ENCODE data around the gene SKIC8.

The SKIC8 gene

GRCh38 chr15:78334845-78335244 lies 35.4 kb upstream of the SKIC8 start:
- Histone ChIP-seq H3K9me3 (replicated peaks in 1 of 2; ENCODE audit: control insufficient read depth in 2 of 2, insufficient read depth in 1 of 2, low read depth in 1 of 2, low read length in 2 of 2) (peaks cover 0 to 10% of the 10 kb centered on the region in 2 donors), H3K4me1 (ENCODE audit: control insufficient read depth in 2 of 2, insufficient read depth in 1 of 2, low read depth in 1 of 2, low read length in 2 of 2) (peaks cover 16 to 18% of the 10 kb centered on the region in 2 donors), H4K8ac (ENCODE audit: low read depth, low read length) (no peak overlapping the region), H3K18ac (ENCODE audit: low read length) (no peak overlapping the region), H2AK5ac (ENCODE audit: low read depth, low read length) (no peak overlapping the region), H2BK15ac (ENCODE audit: low read length) (no peak overlapping the region), H3K9ac (ENCODE audit: low read depth, low read length, poor library complexity) (no peak overlapping the region), H2AFZ (ENCODE audit: low read length) (no peak overlapping the region), H3K27ac (replicated peaks; ENCODE audit: low read length) (no peak overlapping the region), H3K4ac (ENCODE audit: low read length) (no peak overlapping the region), H3K23ac (ENCODE audit: low read depth, low read length, poor library complexity) (no peak overlapping the region), H3K27me3 (ENCODE audit: control insufficient read depth in 3 of 3, insufficient read depth in 3 of 3, low read depth in 1 of 3, low read length in 3 of 3) (no peaks in the 10 kb centered on the region), H3K4me2 (ENCODE audit: insufficient read depth, low read length, poor library complexity, severe bottlenecking) (no peak overlapping the region), H2BK5ac (ENCODE audit: low read length) (no peak overlapping the region), H2BK12ac (ENCODE audit: low read length) (no peak overlapping the region), H3K4me3 (ENCODE audit: low read length in 2 of 2) (no peak overlapping the region), H3K14ac (ENCODE audit: low read length) (no peak overlapping the region), H3K36me3 (replicated peaks in 1 of 2; ENCODE audit: control insufficient read depth in 2 of 2, insufficient read depth in 2 of 2, low read length in 2 of 2) (no peaks in the 10 kb centered on the region), H4K91ac (ENCODE audit: low read depth, low read length, poor library complexity) (no peak overlapping the region), H3K79me1 (ENCODE audit: low read depth, low read length) (no peaks in the 10 kb centered on the region), H2BK120ac (ENCODE audit: low read depth, low read length) (no peak overlapping the region)
- DNase-seq (ENCODE audit: low spot score) = no peak
- WGBS, 2 donors (ENCODE audit: extremely low coverage in 2 of 2, insufficient read length in 2 of 2, insufficient replicate concordance in 1 of 2) = no CpG with 5 or more reads among the region's 3 CpGs

GRCh38 chr15:78329625-78330024 lies 30.2 kb upstream of the SKIC8 start:
- peaks cover 0 to 4% of the 10 kb centered on the region in 2 donors for H3K9me3 ChIP-seq (replicated peaks in 1 of 2; ENCODE audit: control insufficient read depth in 2 of 2, insufficient read depth in 1 of 2, low read depth in 1 of 2, low read length in 2 of 2)
- H3K36me3 ChIP-seq (replicated peaks in 1 of 2; ENCODE audit: control insufficient read depth in 2 of 2, insufficient read depth in 2 of 2, low read length in 2 of 2) = no peaks in the 10 kb centered on the region
- H3K23ac ChIP-seq (ENCODE audit: low read depth, low read length, poor library complexity) = no peak overlapping the region
- H2AFZ ChIP-seq (ENCODE audit: low read length) = no peak overlapping the region
- no peaks in the 10 kb centered on the region for H3K79me1 ChIP-seq (ENCODE audit: low read depth, low read length)
- no peak overlapping the region for H2BK12ac ChIP-seq (ENCODE audit: low read length)
- no peak overlapping the region for H4K8ac ChIP-seq (ENCODE audit: low read depth, low read length)
- DNase-seq (ENCODE audit: low spot score) = no peak
- no peak overlapping the region for H2BK5ac ChIP-seq (ENCODE audit: low read length)
- no peak overlapping the region for H3K14ac ChIP-seq (ENCODE audit: low read length)
- H2AK5ac ChIP-seq (ENCODE audit: low read depth, low read length) = no peak overlapping the region
- H3K4me3 ChIP-seq (ENCODE audit: low read length in 2 of 2) = no peak overlapping the region
- WGBS, 2 donors (ENCODE audit: extremely low coverage in 2 of 2, insufficient read length in 2 of 2, insufficient replicate concordance in 1 of 2) = no CpG with 5 or more reads among the region's 4 CpGs
- H3K9ac ChIP-seq (ENCODE audit: low read depth, low read length, poor library complexity) = no peak overlapping the region
- no peak overlapping the region for H3K4ac ChIP-seq (ENCODE audit: low read length)
- no peak overlapping the region for H2BK120ac ChIP-seq (ENCODE audit: low read depth, low read length)
- no peak overlapping the region for H3K27ac ChIP-seq (replicated peaks; ENCODE audit: low read length)
- H3K4me1 ChIP-seq (ENCODE audit: control insufficient read depth in 2 of 2, insufficient read depth in 1 of 2, low read depth in 1 of 2, low read length in 2 of 2) = peaks cover 19 to 23% of the 10 kb centered on the region in 2 donors
- no peak overlapping the region for H2BK15ac ChIP-seq (ENCODE audit: low read length)
- no peak overlapping the region for H3K4me2 ChIP-seq (ENCODE audit: insufficient read depth, low read length, poor library complexity, severe bottlenecking)
- H3K18ac ChIP-seq (ENCODE audit: low read length) = peak overlapping the region; percentile 83
- H3K27me3 ChIP-seq (ENCODE audit: control insufficient read depth in 3 of 3, insufficient read depth in 3 of 3, low read depth in 1 of 3, low read length in 3 of 3) = no peaks in the 10 kb centered on the region
- peak overlapping the region; percentile 0 for H4K91ac ChIP-seq (ENCODE audit: low read depth, low read length, poor library complexity)

GRCh38 chr15:78327466-78327865 lies 28.1 kb upstream of the SKIC8 start:
- Histone ChIP-seq H2BK120ac (ENCODE audit: low read depth, low read length) (no peak overlapping the region), H3K27ac (replicated peaks; ENCODE audit: low read length) (no peak overlapping the region), H2BK5ac (ENCODE audit: low read length) (no peak overlapping the region), H3K9ac (ENCODE audit: low read depth, low read length, poor library complexity) (no peak overlapping the region), H4K8ac (ENCODE audit: low read depth, low read length) (no peak overlapping the region), H3K18ac (ENCODE audit: low read length) (no peak overlapping the region), H3K9me3 (replicated peaks in 1 of 2; ENCODE audit: control insufficient read depth in 2 of 2, insufficient read depth in 1 of 2, low read depth in 1 of 2, low read length in 2 of 2) (no peaks in the 10 kb centered on the region), H3K27me3 (ENCODE audit: control insufficient read depth in 3 of 3, insufficient read depth in 3 of 3, low read depth in 1 of 3, low read length in 3 of 3) (no peaks in the 10 kb centered on the region), H2AFZ (ENCODE audit: low read length) (no peak overlapping the region), H3K4me2 (ENCODE audit: insufficient read depth, low read length, poor library complexity, severe bottlenecking) (no peak overlapping the region), H4K91ac (ENCODE audit: low read depth, low read length, poor library complexity) (no peak overlapping the region), H2BK12ac (ENCODE audit: low read length) (no peak overlapping the region), H2AK5ac (ENCODE audit: low read depth, low read length) (no peak overlapping the region), H3K23ac (ENCODE audit: low read depth, low read length, poor library complexity) (no peak overlapping the region), H3K79me1 (ENCODE audit: low read depth, low read length) (no peaks in the 10 kb centered on the region), H3K4me3 (ENCODE audit: low read length in 2 of 2) (no peak overlapping the region), H3K4ac (ENCODE audit: low read length) (no peak overlapping the region), H3K36me3 (replicated peaks in 1 of 2; ENCODE audit: control insufficient read depth in 2 of 2, insufficient read depth in 2 of 2, low read length in 2 of 2) (no peaks in the 10 kb centered on the region), H3K14ac (ENCODE audit: low read length) (no peak overlapping the region), H2BK15ac (ENCODE audit: low read length) (no peak overlapping the region), H3K4me1 (ENCODE audit: control insufficient read depth in 2 of 2, insufficient read depth in 1 of 2, low read depth in 1 of 2, low read length in 2 of 2) (peaks cover 34 to 40% of the 10 kb centered on the region in 2 donors)
- DNase-seq (ENCODE audit: low spot score) = no peak
- WGBS, 2 donors (ENCODE audit: extremely low coverage in 2 of 2, insufficient read length in 2 of 2, insufficient replicate concordance in 1 of 2) = no CpG with 5 or more reads among the region's 1 CpG

- DNase-seq (ENCODE audit: low spot score) = no peak
- no peak overlapping the region for H3K4me2 ChIP-seq (ENCODE audit: insufficient read depth, low read length, poor library complexity, severe bottlenecking)
- no peak overlapping the region for H2BK120ac ChIP-seq (ENCODE audit: low read depth, low read length)
- H3K36me3 ChIP-seq (replicated peaks in 1 of 2; ENCODE audit: control insufficient read depth in 2 of 2, insufficient read depth in 2 of 2, low read length in 2 of 2) = no peaks in the 10 kb centered on the region
- peak overlapping the region; percentile 33 for H3K27ac ChIP-seq (replicated peaks; ENCODE audit: low read length)
- H3K4ac ChIP-seq (ENCODE audit: low read length) = peak overlapping the region; percentile 67
- H3K9me3 ChIP-seq (replicated peaks in 1 of 2; ENCODE audit: control insufficient read depth in 2 of 2, insufficient read depth in 1 of 2, low read depth in 1 of 2, low read length in 2 of 2) = no peaks in the 10 kb centered on the region
- H3K4me1 ChIP-seq (ENCODE audit: control insufficient read depth in 2 of 2, insufficient read depth in 1 of 2, low read depth in 1 of 2, low read length in 2 of 2) = peaks cover 38 to 45% of the 10 kb centered on the region in 2 donors
- H2AFZ ChIP-seq (ENCODE audit: low read length) = peak overlapping the region; percentile 78
- H2AK5ac ChIP-seq (ENCODE audit: low read depth, low read length) = peak overlapping the region; percentile 12
- no peaks in the 10 kb centered on the region for H3K27me3 ChIP-seq (ENCODE audit: control insufficient read depth in 3 of 3, insufficient read depth in 3 of 3, low read depth in 1 of 3, low read length in 3 of 3)
- no peak overlapping the region for H3K9ac ChIP-seq (ENCODE audit: low read depth, low read length, poor library complexity)
- no peaks in the 10 kb centered on the region for H3K79me1 ChIP-seq (ENCODE audit: low read depth, low read length)
- no peak overlapping the region for H4K8ac ChIP-seq (ENCODE audit: low read depth, low read length)
- H3K14ac ChIP-seq (ENCODE audit: low read length) = no peak overlapping the region
- H3K23ac ChIP-seq (ENCODE audit: low read depth, low read length, poor library complexity) = no peak overlapping the region
- H2BK5ac ChIP-seq (ENCODE audit: low read length) = peak overlapping the region; percentile 15
- H3K4me3 ChIP-seq (ENCODE audit: low read length in 2 of 2) = no peak overlapping the region
- WGBS, 2 donors (ENCODE audit: extremely low coverage in 2 of 2, insufficient read length in 2 of 2, insufficient replicate concordance in 1 of 2) = no CpG with 5 or more reads among the region's 7 CpGs
- peak overlapping the region; percentile 2 for H4K91ac ChIP-seq (ENCODE audit: low read depth, low read length, poor library complexity)
- H2BK15ac ChIP-seq (ENCODE audit: low read length) = no peak overlapping the region
- H2BK12ac ChIP-seq (ENCODE audit: low read length) = no peak overlapping the region
- H3K18ac ChIP-seq (ENCODE audit: low read length) = peak overlapping the region; percentile 93
Observed at GRCh38 chr15:78325092-78325843, 25.9 kb upstream of the SKIC8 start.

Measured in neuronal stem cell (in vitro differentiated cells).